ENCODE measurements around the gene STK32C.

STK32C gene

DNA sequence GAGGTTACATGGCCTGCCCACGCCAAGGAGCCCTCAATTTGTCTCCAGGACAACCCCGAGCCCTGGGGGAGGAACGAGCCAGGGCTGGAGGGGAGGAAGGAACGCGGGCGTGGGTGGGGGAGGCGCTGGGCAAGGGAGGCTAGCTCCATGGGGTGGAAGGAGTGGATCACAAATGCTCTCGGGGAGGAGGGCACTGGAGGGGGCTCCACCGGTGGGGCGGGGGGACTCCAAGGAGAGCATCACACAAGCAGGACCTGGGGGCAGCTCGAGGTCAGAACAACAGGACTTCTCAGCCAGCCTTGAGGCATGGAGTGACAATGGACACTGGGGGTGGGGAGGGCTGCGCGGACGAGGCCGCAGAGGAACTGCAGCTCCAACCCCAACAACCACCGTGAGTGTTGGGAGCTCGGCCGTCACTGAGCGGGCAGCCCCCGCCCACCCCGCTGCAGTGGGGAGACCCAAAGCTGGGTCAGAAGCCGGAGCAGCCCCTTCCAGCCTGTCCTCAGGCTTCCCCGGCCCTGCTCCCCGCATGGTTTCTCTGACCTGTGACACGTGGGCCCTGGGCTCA, 41.1 kb downstream of the STK32C start:
- TF ChIP-seq, protein P1, sequence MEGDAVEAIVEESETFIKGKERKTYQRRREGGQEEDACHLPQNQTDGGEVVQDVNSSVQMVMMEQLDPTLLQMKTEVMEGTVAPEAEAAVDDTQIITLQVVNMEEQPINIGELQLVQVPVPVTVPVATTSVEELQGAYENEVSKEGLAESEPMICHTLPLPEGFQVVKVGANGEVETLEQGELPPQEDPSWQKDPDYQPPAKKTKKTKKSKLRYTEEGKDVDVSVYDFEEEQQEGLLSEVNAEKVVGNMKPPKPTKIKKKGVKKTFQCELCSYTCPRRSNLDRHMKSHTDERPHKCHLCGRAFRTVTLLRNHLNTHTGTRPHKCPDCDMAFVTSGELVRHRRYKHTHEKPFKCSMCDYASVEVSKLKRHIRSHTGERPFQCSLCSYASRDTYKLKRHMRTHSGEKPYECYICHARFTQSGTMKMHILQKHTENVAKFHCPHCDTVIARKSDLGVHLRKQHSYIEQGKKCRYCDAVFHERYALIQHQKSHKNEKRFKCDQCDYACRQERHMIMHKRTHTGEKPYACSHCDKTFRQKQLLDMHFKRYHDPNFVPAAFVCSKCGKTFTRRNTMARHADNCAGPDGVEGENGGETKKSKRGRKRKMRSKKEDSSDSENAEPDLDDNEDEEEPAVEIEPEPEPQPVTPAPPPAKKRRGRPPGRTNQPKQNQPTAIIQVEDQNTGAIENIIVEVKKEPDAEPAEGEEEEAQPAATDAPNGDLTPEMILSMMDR (IDR thresholded peaks at IDR 0.05; ENCODE audit: insufficient read depth, missing control alignments): no peak

DNA sequence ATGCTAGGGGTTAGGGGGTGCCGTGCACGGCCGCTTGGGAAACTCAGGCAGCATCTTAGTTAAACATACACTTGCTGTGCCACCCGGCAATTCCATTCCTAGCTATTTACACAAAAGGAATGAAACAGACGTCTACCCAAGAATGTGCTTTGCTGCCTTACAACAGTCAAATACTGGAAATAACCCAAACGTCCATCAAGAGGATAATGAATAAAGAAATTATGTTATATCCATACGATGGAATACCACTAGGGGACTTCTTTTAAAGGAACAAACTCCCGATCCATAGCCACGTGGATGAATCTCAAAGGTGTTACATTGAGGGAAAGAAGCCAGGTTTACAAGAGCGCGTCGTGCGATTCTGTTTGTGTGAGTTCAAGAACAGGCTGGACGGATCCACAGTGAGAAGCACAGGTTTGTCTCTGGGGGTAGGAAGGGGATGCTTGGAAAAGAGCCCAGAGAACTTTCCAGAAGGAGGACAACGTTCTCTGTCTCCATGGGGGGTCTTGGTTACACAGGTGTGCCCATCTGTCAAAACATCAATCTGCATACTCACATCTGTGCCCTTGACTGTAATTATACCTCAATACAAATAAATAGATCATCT, 41.8 kb downstream of the STK32C start:
- FAIRE-seq (no peak), DNase-seq (ENCODE audit: insufficient read length, low spot score) (no peak)
- TF ChIP-seq, protein P1 (IDR thresholded peaks at IDR 0.05; ENCODE audit: insufficient read depth, missing control alignments): no peak

More for the DNA sequence above, 41.1 kb downstream of the STK32C start:
- FAIRE-seq (no peak), DNase-seq (ENCODE audit: insufficient read length, low spot score) (no peak)

DNA sequence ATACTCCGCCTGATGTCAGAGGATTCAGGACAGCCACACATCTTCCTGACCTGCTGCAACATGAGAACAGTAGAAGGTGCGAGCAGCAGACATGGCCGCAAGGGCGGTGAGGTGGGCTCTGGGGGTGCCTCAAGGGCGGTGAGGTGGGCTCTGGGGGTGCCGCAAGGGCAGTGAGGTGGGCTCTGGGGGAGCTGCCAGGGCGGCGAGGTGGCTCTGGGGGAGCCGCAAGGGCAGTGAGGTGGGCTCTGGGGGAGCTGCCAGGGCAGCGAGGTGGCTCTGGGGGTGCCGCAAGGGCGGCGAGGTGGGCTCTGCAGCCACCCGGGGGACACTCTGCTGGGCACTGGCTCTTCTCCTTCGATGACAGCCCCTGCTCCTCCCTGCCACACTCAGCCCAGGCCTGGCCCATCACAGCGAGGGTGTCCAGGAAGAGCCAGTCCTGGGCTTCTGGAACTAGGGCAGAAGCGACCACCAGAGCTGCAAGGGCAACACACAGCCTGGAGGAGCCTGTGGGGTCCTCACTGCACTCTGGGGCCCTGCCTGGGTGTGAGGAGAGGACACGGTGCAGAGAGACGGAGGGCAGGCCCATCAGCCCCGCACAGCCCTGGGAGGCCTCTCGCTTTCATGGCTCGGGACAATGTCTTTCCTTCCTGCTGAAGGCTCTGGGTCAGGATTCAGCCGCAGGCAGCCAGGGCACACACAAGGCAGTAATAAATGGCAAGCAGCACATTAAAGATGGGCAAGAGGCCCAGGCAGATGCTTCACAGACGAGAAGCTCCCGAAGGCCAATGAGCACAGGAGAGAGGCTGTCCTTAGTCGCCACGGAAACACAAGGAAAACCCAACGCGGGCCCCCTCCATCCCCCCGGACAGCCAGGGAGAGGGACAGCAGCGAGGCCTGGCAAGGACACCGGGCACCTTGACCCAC, 42.5 kb downstream of the STK32C start:
- FAIRE-seq: no peak
- TF ChIP-seq, protein P1 (IDR thresholded peaks at IDR 0.05; ENCODE audit: insufficient read depth, missing control alignments): no peak
- no peak for DNase-seq (ENCODE audit: insufficient read length, low spot score)

DNA sequence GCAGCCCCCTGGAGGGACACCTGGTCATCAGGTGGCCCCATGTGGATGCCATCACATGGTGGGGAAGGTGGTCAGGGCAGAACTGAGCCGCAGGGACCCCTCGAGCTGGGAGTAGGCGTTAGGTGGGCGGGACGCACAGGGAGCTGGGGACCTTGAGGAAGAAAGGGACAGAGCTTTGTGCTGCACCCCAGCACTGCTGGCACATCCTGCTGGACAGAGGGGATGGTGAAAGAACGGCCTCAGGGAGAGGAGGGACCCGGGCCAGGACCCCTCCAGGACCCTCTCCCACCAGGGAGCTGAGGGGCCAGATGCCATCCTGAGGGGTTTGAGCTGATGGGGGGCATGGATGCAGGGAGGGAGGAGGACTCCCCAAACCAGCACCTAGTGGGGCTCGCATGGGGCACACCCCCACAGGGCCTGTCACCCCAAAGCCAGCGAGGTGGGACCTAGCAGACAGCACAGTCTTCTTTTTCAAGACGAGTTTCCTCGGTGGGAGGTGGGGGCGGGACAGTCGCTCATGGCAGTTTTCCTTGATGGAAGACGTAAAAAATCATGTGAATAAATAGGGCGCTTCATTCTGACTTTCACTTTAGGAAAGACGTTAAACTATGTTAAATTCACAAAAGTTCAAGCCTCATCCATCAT, 43.3 kb downstream of the STK32C start:
- TF ChIP-seq, protein P1 (IDR thresholded peaks at IDR 0.05; ENCODE audit: insufficient read depth, missing control alignments): no peak
- FAIRE-seq (no peak), DNase-seq (ENCODE audit: insufficient read length, low spot score) (no peak)

DNA sequence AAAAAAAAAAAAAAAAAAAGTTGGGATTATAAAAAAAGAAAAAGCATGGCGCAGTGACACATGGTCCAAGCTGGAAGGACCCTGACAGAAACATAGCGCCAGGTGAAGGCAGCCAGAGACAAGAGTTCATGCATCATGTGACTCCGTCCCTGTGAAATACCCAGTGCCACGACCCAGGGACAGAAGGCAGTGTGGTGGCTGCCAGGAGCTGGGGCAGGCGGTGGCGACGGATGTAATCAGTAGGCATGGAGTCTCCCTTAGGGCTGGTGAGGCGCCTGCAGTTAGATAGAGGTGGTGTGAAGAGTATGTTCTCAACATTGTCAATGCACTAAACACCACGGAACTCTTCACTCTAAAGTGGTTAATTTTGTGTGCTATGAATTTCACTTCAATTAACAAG, 43.9 kb downstream of the STK32C start:
- FAIRE-seq (no peak), DNase-seq (ENCODE audit: insufficient read length, low spot score) (no peak)
- TF ChIP-seq, protein P1 (IDR thresholded peaks at IDR 0.05; ENCODE audit: insufficient read depth, missing control alignments): no peak

DNA sequence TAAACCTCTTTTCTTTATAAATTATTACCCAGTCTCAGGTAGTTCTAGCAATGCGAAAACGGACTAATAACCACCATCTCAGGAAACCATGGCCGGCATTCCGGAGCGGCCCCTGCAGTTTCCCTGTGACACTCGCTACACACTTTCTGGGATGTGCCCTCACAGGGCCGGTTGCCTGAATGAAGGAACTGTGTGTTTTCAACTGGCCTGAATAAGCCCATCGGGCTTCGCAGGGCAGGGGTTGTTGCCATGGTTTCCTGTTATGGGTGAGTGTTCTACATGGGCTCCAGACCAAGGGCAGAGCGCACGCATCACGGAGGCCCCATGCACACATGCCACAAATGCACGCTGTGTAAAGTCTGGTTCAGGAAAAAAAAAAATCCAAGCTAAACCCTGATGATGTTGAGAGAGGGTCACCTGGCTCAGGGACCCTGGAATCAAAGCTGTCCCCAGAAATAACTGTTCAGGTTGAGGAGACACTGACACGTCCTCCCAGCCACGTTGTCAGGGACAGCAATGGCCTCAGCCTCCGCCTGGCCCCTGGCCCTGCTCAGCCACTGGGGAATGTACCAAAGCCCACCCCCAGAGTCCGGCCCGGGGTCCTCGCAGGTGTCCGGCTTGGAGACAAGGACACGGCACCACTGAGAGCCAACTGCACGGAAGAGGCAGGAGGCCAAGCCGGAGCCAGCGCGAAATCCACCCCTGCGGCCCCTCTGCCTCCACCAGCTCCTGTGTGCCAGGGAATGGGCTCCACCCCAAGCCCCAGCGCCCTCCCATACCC, 47.9 kb downstream of the STK32C start:
- no peak for DNase-seq (ENCODE audit: insufficient read length, low spot score)
- no peak for FAIRE-seq
- TF ChIP-seq, protein P1 (IDR thresholded peaks at IDR 0.05; ENCODE audit: insufficient read depth, missing control alignments): no peak
